EH (cell line): ENCODE results near the gene DMRTB1.

Source experiments
- DNase-seq: peaks from one replicate; pipeline ENCODE4 v3.0.0-alpha.2; 2015; ENCODE audit warnings: low read depth

Gene DMRTB1

GRCh38 chr1:53435151-53435550 is 24.0 kb upstream of the DMRTB1 start:
- DNase-seq = no peak

- no peak for DNase-seq
Observed at GRCh38 chr1:53438427-53439336, 20.5 kb upstream of the DMRTB1 start.

GRCh38 chr1:53439337-53440207 is 19.6 kb upstream of the DMRTB1 start:
- DNase-seq = no peak

GRCh38 chr1:53440633-53441032 is 18.6 kb upstream of the DMRTB1 start:
- DNase-seq = no peak

- DNase-seq = peak; percentile 70
Observed at GRCh38 chr1:53442299-53442698, 16.9 kb upstream of the DMRTB1 start.

- DNase-seq = peak; percentile 48
Observed at GRCh38 chr1:53446051-53446450, 13.1 kb upstream of the DMRTB1 start.

GRCh38 chr1:53447413-53447812 is 11.8 kb upstream of the DMRTB1 start:
- DNase-seq = no peak

- DNase-seq = peak; percentile 73
Observed at GRCh38 chr1:53448241-53448841, 10.9 kb upstream of the DMRTB1 start.

- DNase-seq = peak; percentile 97
Observed at GRCh38 chr1:53449021-53449420, 10.2 kb upstream of the DMRTB1 start.

- no peak for DNase-seq
Observed at GRCh38 chr1:53449693-53450092, 9.5 kb upstream of the DMRTB1 start.

GRCh38 chr1:53450225-53450624 is 9.0 kb upstream of the DMRTB1 start:
- DNase-seq = peak; percentile 13

GRCh38 chr1:53454019-53454418 is 5.2 kb upstream of the DMRTB1 start:
- no peak for DNase-seq

- no peak for DNase-seq
Observed at GRCh38 chr1:53455364-53455991, 3.7 kb upstream of the DMRTB1 start.

- DNase-seq = peak; percentile 51
Observed at GRCh38 chr1:53458634-53459033, 565 bp upstream of the DMRTB1 start.

- no peak for DNase-seq
Observed at GRCh38 chr1:53460211-53460634, 1.0 kb downstream of the DMRTB1 start.

GRCh38 chr1:53460666-53461322 is 1.6 kb downstream of the DMRTB1 start:
- no peak for DNase-seq

GRCh38 chr1:53461323-53462044 is 2.3 kb downstream of the DMRTB1 start:
- DNase-seq = no peak

- no peak for DNase-seq
Observed at GRCh38 chr1:53462193-53462592, 3.0 kb downstream of the DMRTB1 start.

GRCh38 chr1:53462769-53463501 is 3.7 kb downstream of the DMRTB1 start:
- no peak for DNase-seq
